GM18868 (cell line): Measurements from ENCODE around the gene PSD4.

ENCODE experiments used
- ATAC-seq: cut with Tn5 transposase; IDR thresholded peaks from one replicate; pipeline ENCODE4 v1.9.1; 2021; ENCODE audit warnings: mild to moderate bottlenecking, moderate library complexity; ENCODE audit not compliant: unreplicated experiment

The PSD4 gene

GRCh38 chr2:113258471-113259147, 84.8 kb downstream of the PSD4 start:
- ATAC-seq = no peak
